ENCODE results near the gene FPR3.

Gene FPR3

DNA sequence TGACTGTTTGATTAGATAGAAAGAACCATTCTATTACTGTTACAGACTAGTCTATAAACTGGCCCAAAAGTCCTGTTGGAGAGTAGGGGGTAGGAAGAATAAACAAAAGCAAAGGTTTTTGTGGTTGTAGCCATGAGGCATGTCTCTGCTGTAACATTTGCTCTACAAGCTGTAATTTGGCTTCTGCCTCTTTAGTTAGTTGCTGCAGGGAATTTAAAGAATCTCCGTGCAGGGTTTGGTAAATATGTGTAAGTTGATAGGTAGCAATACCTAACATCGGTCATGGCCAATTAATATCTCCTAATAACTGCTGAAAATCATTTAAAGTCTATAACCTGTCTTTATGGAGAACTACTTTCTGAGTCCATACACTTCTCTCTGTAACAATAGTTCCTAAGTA lies 13.0 kb downstream of the FPR3 start:
- DNase-seq, result no peak

GRCh38 chr19:51808333-51808986 lies 13.5 kb downstream of the FPR3 start:
- no peak for DNase-seq

GRCh38 chr19:51809787-51810186 lies 14.8 kb downstream of the FPR3 start:
- no peak for DNase-seq

- no peak for DNase-seq
Observed at GRCh38 chr19:51810223-51810622, 15.3 kb downstream of the FPR3 start.

GRCh38 chr19:51811344-51811743 lies 16.4 kb downstream of the FPR3 start:
- DNase-seq, result no peak

DNA sequence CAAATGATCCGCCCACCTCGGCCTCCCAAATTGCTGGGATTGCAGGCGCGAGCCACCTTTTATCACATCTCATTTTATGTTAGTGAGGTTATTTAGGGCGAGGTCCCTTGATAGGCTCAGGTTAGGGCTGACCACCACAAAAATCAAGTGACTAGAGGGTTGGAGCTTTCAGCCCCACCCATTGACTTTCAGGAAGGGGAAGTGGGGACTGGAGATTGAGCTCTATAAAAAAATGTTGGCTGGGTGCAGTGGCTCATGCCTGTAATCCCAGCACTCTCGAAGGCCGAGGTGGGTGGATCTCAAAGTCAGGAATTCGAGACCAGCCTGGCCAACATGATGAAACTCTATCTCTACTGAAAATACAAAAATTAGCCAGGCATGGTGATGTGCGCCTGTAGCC lies 20.1 kb downstream of the FPR3 start:
- no peak for DNase-seq

DNA sequence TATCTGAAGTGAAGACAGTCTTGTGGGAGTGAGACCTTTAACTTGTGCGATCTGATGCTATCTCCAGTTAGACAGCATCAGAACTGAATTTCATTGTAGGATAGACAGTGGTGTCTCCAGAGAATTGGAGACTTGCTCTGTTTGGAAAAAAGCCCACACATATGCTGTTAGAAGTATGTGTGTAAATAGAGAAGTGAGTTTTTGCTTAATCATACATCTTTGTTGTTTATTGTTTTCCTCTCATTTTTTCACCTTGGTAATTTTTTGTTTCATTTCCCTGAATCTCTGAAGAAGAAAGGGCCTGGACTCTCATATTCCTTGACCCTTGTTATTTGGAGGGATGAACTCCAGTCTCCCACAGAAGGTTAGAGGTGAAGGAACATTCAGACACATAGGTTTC lies 21.8 kb downstream of the FPR3 start:
- DNase-seq, result no peak

GRCh38 chr19:51820011-51820410 lies 25.1 kb downstream of the FPR3 start:
- no peak for DNase-seq

DNA sequence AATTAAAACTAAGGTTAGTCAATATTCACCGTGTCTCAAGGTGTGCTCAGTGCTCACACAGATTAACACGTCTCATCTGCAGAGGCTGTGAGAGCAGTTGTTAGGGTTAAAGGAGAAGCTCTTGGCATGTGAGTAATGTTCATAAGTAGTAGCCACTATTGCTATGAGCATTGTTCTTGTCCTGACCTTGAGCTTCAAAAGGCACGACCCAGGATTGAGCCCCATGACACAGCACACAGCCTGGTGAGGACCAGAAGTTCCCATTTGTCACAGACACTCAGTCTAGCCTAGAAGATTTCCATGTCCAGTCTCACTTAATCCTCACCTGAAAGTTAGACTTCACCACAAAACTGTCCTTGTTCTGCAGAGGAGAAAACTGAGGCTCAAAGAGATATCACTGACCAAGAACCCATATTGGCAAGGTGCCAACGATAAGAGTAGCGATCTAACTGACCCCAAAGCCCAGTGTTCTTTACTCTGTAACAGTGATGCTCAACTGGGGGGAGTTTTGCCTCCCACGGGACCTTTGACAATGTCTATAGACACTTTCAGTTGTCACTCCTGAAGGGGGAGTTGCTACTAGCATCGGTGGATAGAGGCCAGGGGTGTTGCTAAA lies 26.0 kb downstream of the FPR3 start:
- no peak for DNase-seq

DNA sequence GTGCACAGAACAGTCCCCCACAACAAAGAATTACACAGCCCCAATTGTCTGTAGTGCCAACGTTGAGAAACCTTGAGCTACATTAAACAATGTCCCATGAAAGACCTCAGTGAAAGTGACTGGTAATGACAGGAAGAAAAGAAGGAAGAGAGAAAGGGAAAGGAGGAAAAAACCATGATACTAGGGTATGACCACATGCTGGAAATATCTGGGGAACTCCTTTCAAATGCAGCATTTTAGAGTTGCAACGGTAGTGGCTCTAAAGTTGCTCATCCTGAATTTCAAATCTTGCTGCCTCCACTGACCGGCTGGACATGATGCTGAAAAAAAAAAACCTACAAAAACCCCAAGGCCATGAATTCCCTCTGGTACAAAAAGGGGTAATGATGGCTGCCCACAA lies 26.5 kb downstream of the FPR3 start:
- DNase-seq, result no peak

DNA sequence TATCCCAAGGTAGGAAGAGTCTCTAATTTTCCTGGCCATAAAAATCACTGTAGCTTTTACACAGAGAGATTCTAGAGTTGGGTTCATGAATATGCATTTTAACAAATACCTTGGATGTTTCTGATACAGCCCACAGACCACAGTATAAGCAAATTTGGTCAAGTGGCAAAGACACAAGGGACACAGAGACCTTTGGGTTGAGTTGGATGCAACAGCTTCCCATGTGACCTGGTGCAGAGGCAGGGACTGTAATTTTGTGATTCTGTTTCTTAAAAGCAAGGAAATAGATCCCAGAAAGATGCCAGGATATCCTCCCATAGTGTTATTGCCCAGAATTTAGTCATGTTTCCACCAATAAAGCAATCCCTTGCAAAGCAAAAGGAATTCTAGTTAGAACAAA lies 27.0 kb downstream of the FPR3 start:
- no peak for DNase-seq

GRCh38 chr19:51822325-51822724 lies 27.4 kb downstream of the FPR3 start:
- no peak for DNase-seq

- DNase-seq, result no peak
Observed at GRCh38 chr19:51822946-51823345, 28.0 kb downstream of the FPR3 start.

GRCh38 chr19:51824281-51825005 lies 29.5 kb downstream of the FPR3 start:
- no peak for DNase-seq

DNA sequence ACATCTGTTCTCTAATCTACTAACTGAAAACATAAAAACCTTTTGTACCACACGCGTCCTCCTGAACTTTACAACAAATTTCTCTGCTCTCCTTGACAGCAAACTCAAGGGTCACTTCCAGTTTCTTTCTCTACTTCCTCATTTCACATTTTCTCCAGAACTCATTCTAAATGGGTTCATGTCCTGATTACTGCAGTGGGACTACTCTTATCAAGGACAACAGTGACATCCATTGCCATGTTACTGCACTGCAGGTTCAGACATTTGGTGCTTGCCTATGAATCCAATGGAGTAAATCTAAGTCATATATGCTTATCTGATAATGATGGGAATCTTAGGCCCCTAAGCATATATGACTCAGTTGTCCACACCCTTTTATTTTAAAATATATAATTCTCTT lies 35.3 kb downstream of the FPR3 start:
- no peak for DNase-seq

DNA sequence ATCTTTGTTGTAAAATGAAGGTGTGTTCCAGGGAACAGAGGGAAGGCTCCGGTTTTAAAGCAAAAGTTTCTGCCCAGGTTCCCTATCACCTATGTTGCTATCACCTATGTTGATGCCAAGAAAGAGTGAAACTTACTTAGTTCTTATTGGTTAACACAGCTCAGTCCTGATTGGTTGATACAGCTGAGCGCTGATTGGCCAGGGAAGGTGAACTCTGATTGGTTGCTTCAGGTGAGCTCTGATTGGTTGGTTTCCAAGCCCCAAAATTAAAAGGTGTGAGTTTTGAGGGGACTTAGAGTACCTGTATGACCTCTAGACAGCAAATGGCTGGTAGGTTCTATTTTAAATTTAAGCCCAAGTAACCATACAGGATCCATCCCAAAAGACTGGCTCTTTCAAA lies 42.2 kb downstream of the FPR3 start:
- DNase-seq, result no peak

DNA sequence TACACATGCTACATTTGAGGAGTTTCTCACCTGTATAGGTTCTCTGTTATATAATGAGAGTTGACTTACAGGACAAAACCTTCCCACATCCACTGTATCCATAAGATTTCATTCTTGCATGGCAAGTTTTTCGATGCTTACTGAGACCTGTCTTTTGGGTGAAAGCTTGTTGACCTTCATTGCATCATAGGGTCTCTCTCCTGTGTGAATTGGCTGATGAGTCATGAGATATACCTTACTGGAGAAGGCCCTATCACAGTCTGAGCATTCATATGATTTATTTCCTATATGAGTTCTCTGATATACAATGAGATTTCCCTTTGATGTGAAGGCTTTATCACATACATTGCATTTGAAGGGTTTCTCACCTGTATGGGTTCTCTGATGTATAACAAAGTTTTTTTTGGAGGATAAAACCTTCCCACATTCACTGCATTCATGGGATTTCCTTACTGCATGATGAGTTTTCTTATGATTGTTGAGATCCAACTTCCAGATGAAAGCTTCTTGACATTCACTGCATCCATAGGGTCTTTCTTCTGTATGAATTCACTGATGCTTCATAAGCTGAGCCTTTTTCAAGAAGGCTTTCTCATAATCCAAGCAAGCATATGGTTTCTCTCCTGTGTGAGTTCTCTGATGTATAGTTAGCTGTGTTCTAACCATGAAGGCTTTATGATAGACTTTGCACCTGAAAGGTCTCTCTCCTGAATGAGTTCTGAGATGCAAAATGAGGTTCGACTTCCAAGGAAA lies 67.1 kb downstream of the FPR3 start:
- DNase-seq, result no peak

DNA sequence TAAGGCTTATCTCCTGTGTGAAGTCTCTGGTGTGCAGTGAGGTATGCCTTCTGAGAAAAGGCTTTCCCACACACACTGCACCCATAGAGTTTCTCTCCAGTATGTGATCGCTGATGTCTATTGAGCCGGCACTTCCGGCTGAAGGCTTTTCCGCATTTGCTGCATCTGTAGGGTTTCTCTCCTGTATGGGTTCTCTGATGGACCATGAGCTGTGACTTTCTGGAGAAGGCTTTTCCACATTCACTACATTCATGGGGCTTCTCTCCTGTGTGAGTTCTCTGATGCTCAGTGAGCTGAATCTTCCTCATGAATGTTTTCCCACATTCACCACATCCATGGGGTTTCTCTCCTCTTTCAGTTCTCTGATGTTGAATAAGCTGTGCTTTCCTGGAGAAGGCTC lies 78.1 kb downstream of the FPR3 start:
- no peak for DNase-seq
